Measurements from ENCODE around the gene LRRC4C. TPM values are rescaled to one million over a fixed set of nuclear protein-coding genes. Genes with fewer than 3 reads are reported as not detected.
"Not testable (repeated sequence)": the region's sequence is repeated elsewhere in the genome, so short reads cannot be mapped to it uniquely, and the experiment has no call there.

The LRRC4C gene
- total RNA-seq, 2 donors from 2014 or later = 0.84 to 0.95 TPM

DNA sequence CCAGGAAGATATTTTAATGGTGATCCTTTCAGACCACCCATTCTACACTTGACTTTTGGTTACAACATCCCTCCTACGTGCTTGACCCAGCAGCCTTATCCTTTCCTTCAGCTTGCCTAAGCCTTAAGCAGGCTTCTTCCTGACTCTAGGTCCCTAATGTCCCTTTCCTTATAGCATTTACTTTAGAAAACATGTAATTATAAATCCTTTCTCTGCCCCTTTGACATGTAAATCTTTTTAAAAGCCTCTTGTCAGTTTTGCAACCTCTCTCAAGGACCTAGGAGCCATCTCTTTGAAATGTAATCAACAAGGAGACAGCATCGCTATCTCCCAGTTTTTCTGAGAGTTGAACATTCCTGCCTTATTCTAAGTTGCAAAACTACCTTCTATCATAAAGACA, 1255.2 kb downstream of the LRRC4C start:
- H3K27ac Mint-ChIP-seq = no peak overlapping the region
- Histone ChIP-seq H3K9ac (ENCODE audit: extremely low read depth, low read length, poor library complexity, severe bottlenecking) (no peak overlapping the region), H3K36me3 (ENCODE audit: control insufficient read depth, insufficient read depth, low read length) (no peaks in the 10 kb centered on the region), H3K4me3 (ENCODE audit: low read length) (no peak overlapping the region), H3K27me3 (ENCODE audit: control insufficient read depth, insufficient read depth, low read length, poor library complexity, severe bottlenecking) (peaks cover 10% of the 10 kb centered on the region), H3K9me3 (ENCODE audit: control insufficient read depth, low read length) (no peaks in the 10 kb centered on the region), H3K4me1 (ENCODE audit: control insufficient read depth, insufficient read depth, low read length) (peaks cover 3% of the 10 kb centered on the region), H3K27ac (ENCODE audit: low read depth, low read length) (no peak overlapping the region)
- no peaks in the 10 kb centered on the region for H3K9me3 Mint-ChIP-seq
- no peak for DNase-seq
- no peaks in the 10 kb centered on the region for H3K36me3 Mint-ChIP-seq (ENCODE audit: low read depth)
- TF ChIP-seq, protein P1, sequence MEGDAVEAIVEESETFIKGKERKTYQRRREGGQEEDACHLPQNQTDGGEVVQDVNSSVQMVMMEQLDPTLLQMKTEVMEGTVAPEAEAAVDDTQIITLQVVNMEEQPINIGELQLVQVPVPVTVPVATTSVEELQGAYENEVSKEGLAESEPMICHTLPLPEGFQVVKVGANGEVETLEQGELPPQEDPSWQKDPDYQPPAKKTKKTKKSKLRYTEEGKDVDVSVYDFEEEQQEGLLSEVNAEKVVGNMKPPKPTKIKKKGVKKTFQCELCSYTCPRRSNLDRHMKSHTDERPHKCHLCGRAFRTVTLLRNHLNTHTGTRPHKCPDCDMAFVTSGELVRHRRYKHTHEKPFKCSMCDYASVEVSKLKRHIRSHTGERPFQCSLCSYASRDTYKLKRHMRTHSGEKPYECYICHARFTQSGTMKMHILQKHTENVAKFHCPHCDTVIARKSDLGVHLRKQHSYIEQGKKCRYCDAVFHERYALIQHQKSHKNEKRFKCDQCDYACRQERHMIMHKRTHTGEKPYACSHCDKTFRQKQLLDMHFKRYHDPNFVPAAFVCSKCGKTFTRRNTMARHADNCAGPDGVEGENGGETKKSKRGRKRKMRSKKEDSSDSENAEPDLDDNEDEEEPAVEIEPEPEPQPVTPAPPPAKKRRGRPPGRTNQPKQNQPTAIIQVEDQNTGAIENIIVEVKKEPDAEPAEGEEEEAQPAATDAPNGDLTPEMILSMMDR (conservative IDR thresholded peaks at IDR 0.05) = no peak
- H3K4me1 Mint-ChIP-seq = peaks cover 40% of the 10 kb centered on the region
- WGBS, 2 experiments (ENCODE audit: insufficient coverage in 1 of 2, insufficient read length in 1 of 2) = 54 to 73% methylated on average over 1 to 2 of the region's 2 CpGs
- H3K27me3 Mint-ChIP-seq (ENCODE audit: insufficient read depth) = peaks cover 72% of the 10 kb centered on the region
- H3K4me3 Mint-ChIP-seq = no peak overlapping the region

DNA sequence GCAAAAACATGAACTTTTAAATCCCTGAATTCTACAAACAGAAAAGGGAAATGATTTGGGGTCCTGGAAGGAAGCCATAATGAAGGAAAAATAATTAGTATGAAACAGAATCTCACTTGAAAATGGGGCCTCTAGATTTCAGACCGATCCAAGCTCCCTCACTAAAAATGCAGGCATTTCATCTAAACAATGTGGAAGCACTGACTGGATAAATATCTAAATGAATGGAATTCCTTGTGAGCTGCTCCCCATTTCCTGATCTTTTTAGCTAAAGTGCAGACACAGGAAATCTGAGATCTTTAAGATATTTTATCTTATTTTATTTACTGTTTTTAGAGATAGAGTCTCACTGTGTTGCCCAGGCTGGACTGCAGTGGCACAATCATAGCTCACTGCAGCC, 1255.8 kb downstream of the LRRC4C start:
- Mint-ChIP-seq H3K27me3 (ENCODE audit: insufficient read depth) (peaks cover 74% of the 10 kb centered on the region), H3K9me3 (no peaks in the 10 kb centered on the region), H3K27ac (no peak overlapping the region), H3K4me3 (no peak overlapping the region), H3K36me3 (ENCODE audit: low read depth) (no peaks in the 10 kb centered on the region), H3K4me1 (peaks cover 40% of the 10 kb centered on the region)
- Histone ChIP-seq H3K27me3 (ENCODE audit: control insufficient read depth, insufficient read depth, low read length, poor library complexity, severe bottlenecking) (peaks cover 10% of the 10 kb centered on the region), H3K9ac (ENCODE audit: extremely low read depth, low read length, poor library complexity, severe bottlenecking) (no peak overlapping the region), H3K4me1 (ENCODE audit: control insufficient read depth, insufficient read depth, low read length) (peaks cover 3% of the 10 kb centered on the region), H3K4me3 (ENCODE audit: low read length) (no peak overlapping the region), H3K36me3 (ENCODE audit: control insufficient read depth, insufficient read depth, low read length) (no peaks in the 10 kb centered on the region), H3K9me3 (ENCODE audit: control insufficient read depth, low read length) (no peaks in the 10 kb centered on the region), H3K27ac (ENCODE audit: low read depth, low read length) (peak overlapping the region; percentile 36)
- TF ChIP-seq, protein P1 (conservative IDR thresholded peaks at IDR 0.05) = no peak
- DNase-seq = no peak
- 0 to 38% methylated on average over 1 of the region's 1 CpG for WGBS, 2 experiments (ENCODE audit: insufficient coverage in 1 of 2, insufficient read length in 1 of 2)

DNA sequence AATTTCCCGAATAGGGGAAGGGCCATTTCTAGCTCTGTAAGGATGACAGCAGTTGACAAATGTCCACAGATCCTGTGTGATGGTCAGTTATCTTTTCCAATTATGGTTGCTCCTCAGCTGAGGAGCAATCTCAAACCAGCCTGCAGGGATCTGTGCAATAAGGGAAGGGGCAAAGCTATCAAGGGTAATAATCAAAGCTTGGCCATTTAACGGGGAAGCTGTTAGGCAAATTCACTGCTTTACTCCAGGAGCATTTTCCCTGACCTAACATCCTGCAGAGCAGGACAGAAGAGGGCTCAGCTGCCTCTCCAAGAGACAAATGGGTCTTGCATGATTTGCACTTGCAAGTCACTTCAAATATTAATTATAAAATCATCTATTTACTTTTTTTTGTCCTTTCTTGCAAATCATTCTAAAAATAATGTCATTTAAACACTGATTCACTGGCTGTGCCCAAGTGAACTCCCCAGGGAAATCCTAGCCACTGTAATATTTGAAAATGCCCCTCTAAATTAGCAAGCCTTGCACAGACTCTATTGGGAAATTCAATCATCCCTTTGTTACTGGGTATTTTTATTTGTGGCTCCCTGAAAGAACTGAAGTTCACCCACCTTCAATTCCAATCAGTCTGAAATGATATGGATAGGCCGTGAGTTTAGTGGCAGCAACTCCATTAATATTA, 1256.7 kb downstream of the LRRC4C start:
- DNase-seq = peak; percentile 52
- Mint-ChIP-seq H3K4me3 (no peak overlapping the region), H3K9me3 (no peaks in the 10 kb centered on the region), H3K4me1 (peaks cover 40% of the 10 kb centered on the region), H3K27ac (no peak overlapping the region), H3K36me3 (ENCODE audit: low read depth) (no peaks in the 10 kb centered on the region), H3K27me3 (ENCODE audit: insufficient read depth) (peaks cover 71% of the 10 kb centered on the region)
- Histone ChIP-seq H3K4me1 (ENCODE audit: control insufficient read depth, insufficient read depth, low read length) (peaks cover 3% of the 10 kb centered on the region), H3K4me3 (ENCODE audit: low read length) (no peak overlapping the region), H3K9me3 (ENCODE audit: control insufficient read depth, low read length) (no peaks in the 10 kb centered on the region), H3K9ac (ENCODE audit: extremely low read depth, low read length, poor library complexity, severe bottlenecking) (no peak overlapping the region), H3K27me3 (ENCODE audit: control insufficient read depth, insufficient read depth, low read length, poor library complexity, severe bottlenecking) (peaks cover 10% of the 10 kb centered on the region), H3K27ac (ENCODE audit: low read depth, low read length) (peak overlapping the region; percentile 36), H3K36me3 (ENCODE audit: control insufficient read depth, insufficient read depth, low read length) (no peaks in the 10 kb centered on the region)
- TF ChIP-seq, protein P1 (conservative IDR thresholded peaks at IDR 0.05) = no peak
- 33 to 61% methylated on average over 1 to 3 of the region's 3 CpGs for WGBS, 2 experiments (ENCODE audit: insufficient coverage in 1 of 2, insufficient read length in 1 of 2)

DNA sequence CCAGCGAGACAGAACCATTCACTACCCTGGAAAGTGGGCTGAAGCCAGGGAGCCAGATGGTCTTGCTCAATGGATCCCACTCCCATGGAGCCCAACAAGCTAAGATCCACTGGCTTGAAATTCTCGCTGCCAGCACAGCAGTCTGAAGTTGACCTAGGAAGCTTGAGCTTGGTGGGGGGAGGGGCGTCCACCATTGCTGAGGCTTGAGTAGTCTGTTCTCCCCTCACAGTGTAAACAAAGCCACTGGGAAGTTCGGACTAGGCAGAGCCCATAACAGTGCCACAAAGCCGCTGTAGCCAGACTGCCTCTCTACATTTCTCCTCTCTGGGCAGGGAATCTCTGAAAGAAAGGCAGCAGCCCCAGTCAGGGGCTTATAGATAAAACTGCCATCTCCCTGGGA, 1266.9 kb downstream of the LRRC4C start:
- Mint-ChIP-seq H3K4me1 (peaks cover 19% of the 10 kb centered on the region), H3K27me3 (ENCODE audit: insufficient read depth) (peaks cover 25% of the 10 kb centered on the region)
- not testable (repeated sequence) for H3K27me3 ChIP-seq (ENCODE audit: control insufficient read depth, insufficient read depth, low read length, poor library complexity, severe bottlenecking); H3K36me3 ChIP-seq (ENCODE audit: control insufficient read depth, insufficient read depth, low read length); H3K9ac ChIP-seq (ENCODE audit: extremely low read depth, low read length, poor library complexity, severe bottlenecking); H3K27ac ChIP-seq (ENCODE audit: low read depth, low read length); H3K27ac Mint-ChIP-seq; H3K9me3 ChIP-seq (ENCODE audit: control insufficient read depth, low read length); H3K9me3 Mint-ChIP-seq; H3K4me3 ChIP-seq (ENCODE audit: low read length); H3K4me1 ChIP-seq (ENCODE audit: control insufficient read depth, insufficient read depth, low read length); H3K36me3 Mint-ChIP-seq (ENCODE audit: low read depth); H3K4me3 Mint-ChIP-seq
- 81 to 100% methylated on average over 1 to 5 of the region's 5 CpGs for WGBS, 2 experiments (ENCODE audit: insufficient coverage in 1 of 2, insufficient read length in 1 of 2)
- DNase-seq = peak; percentile 54

All from endodermal cell (in vitro differentiated cells).